HFFc6 (cell line): ENCODE data around the gene ASMT. TPM values are rescaled to one million over a fixed set of nuclear protein-coding genes. Genes with fewer than 3 reads are reported as not detected.

Experiments used
- DNase-seq: peaks from one replicate; pipeline ENCODE4 v3.0.0-alpha.2; 2018
- H3K27ac Mint-ChIP-seq: 2 replicates; pipeline ENCODE4 v1.8.0; 2020; ENCODE audit warnings: mild to moderate bottlenecking, mixed read lengths
- H3K27me3 Mint-ChIP-seq: 2 replicates; pipeline ENCODE4 v1.8.0; 2021; ENCODE audit warnings: mild to moderate bottlenecking, moderate library complexity, mixed read lengths; ENCODE audit not compliant: insufficient read depth
- H3K36me3 Mint-ChIP-seq: 2 replicates; pipeline ENCODE4 v1.8.0; 2021; ENCODE audit warnings: low read depth, mixed read lengths
- H3K4me1 Mint-ChIP-seq: 2 replicates; pipeline ENCODE4 v1.8.0; 2020; ENCODE audit warnings: low read depth, mixed read lengths
- H3K4me3 Mint-ChIP-seq: 2 replicates; pipeline ENCODE4 v1.8.0; 2020; ENCODE audit warnings: mild to moderate bottlenecking, moderate library complexity, mixed read lengths
- H3K9me3 Mint-ChIP-seq: 2 replicates; pipeline ENCODE4 v1.8.0; 2020; ENCODE audit warnings: mild to moderate bottlenecking, mixed read lengths
- total RNA-seq, 6 experiments: library from RNA; stranded (reverse); fragmentation: NEBNext Ultra II Directional; extraction: Animal tissue kit (Norgen Biotek cat#: 25700); gene quantifications; 2 replicates in 1 of 6; 3 replicates in 5 of 6; pipeline ENCODE4 v1.2.3, GENCODE V29; 2021
- TF ChIP-seq, protein P1 (sequence below): fragments of 200-600 bp; sonication (generic); IDR thresholded peaks from 2 replicates; pipeline ENCODE4 v1.5.0; 2021; ENCODE audit warnings: antibody characterized with exemption, mild to moderate bottlenecking

ASMT gene
- total RNA-seq, 6 experiments from 2014 or later: 0.38 TPM; not detected in 5

DNA sequence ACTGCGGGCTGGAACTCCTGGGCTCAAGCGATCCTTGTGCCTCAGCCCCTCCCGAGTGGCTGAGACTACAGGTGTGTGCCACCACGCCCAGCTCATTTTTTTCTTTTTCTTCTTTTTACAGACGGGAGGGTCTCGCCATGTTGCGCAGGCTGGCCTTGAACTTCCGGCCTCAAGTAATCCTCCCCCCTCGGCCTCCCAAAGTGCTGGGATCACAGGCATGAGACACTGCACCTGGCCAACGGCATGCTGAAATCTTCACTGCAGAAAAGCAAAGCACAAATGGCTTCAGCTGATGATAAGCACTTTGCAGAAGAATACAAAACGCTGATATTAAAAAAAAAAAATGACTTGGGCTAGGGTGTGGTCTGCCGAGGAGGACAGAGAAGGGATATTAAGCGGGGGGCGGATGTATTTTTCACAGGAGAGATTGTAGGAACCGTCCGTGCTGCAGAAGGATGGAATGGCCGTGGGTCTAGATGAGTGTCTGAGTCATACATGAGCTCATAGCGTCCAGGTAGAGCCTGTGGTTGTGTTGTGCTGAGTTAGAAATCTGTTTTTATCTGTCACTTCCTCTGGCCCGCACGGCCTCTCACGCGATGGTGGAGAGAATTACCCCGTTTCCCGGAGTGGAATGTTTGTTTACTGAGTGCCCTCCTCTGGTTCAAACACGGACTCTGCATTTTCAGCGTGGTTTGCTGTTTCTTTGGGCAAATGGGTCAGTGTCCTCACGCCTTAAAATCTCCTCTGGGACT lies 32.0 kb upstream of the ASMT start:
- TF ChIP-seq, protein P1, sequence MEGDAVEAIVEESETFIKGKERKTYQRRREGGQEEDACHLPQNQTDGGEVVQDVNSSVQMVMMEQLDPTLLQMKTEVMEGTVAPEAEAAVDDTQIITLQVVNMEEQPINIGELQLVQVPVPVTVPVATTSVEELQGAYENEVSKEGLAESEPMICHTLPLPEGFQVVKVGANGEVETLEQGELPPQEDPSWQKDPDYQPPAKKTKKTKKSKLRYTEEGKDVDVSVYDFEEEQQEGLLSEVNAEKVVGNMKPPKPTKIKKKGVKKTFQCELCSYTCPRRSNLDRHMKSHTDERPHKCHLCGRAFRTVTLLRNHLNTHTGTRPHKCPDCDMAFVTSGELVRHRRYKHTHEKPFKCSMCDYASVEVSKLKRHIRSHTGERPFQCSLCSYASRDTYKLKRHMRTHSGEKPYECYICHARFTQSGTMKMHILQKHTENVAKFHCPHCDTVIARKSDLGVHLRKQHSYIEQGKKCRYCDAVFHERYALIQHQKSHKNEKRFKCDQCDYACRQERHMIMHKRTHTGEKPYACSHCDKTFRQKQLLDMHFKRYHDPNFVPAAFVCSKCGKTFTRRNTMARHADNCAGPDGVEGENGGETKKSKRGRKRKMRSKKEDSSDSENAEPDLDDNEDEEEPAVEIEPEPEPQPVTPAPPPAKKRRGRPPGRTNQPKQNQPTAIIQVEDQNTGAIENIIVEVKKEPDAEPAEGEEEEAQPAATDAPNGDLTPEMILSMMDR: no peak
- Mint-ChIP-seq H3K4me3 (peak overlapping the region; percentile 49; the same call in 1 of the 2 replicates), H3K27me3 (peaks cover 2% of the 10 kb centered on the region; the same call in 1 of the 2 replicates), H3K9me3 (no peaks in the 10 kb centered on the region), H3K27ac (peak overlapping the region; percentile 48; the same call in 1 of the 2 replicates), H3K36me3 (no peaks in the 10 kb centered on the region), H3K4me1 (peaks cover 12% of the 10 kb centered on the region)
- DNase-seq: peak; percentile 50

DNA sequence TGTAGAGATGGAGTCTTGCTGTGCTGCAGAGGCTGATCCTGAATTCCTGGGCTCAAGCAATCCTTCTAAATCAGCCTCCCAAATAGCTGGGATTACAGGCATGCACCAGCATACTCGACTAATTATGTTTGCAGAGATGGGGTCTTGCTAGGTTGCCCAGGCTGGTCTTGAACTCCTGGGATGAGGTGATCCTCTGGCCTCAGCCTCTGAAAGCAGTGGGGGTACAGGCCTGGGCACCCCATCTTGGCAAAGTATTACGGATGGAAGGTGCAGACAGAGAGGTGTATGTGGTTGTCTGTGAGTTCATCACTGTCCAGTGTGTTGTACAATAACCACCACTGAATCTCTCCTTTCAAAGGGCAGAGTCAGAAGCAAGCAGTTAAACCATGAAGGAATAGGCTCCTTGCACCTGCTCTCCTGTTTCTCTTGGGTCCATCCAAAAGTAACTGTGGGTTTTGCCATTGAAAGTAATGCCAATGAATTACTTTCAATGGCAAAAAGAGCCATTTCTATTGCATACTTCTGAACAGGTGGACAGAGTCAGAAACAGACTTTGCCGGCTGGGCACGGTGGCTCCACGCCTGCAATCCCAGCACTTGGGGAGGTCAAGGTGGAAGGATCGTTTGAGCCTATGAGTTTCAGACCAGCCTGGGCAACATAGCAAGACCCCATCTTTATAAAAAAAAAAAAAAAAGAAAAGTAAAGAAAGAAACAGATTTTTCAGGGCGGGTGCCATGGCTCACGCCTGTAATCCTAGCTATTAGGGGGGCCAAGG lies 30.4 kb upstream of the ASMT start:
- TF ChIP-seq, protein P1: no peak
- Mint-ChIP-seq H3K36me3 (no peaks in the 10 kb centered on the region), H3K27me3 (peaks cover 2% of the 10 kb centered on the region; the same call in 1 of the 2 replicates), H3K4me1 (peaks cover 12% of the 10 kb centered on the region), H3K9me3 (no peaks in the 10 kb centered on the region), H3K27ac (no peak overlapping the region), H3K4me3 (no peak overlapping the region)
- no peak for DNase-seq

DNA sequence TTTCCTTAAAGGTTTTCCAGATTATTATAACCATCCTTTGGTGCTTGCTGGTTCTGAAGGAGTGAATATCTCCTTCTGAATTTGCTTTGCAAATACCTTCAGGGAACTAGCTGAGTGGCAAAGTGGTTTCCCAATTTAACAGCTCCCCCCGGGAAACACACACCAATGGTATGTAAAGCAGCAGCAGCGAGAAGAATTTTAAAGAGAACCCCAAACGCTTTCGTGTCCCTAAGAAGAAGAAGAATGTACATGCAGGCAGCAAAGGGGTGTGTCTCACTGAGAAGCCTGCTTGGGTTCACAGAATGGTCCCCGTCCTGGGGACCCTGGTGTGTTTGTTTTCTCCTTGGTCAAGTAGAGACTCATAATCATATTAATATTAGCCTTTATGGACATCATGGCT lies 27.7 kb upstream of the ASMT start:
- no peak for DNase-seq
- H3K9me3 Mint-ChIP-seq: no peaks in the 10 kb centered on the region

DNA sequence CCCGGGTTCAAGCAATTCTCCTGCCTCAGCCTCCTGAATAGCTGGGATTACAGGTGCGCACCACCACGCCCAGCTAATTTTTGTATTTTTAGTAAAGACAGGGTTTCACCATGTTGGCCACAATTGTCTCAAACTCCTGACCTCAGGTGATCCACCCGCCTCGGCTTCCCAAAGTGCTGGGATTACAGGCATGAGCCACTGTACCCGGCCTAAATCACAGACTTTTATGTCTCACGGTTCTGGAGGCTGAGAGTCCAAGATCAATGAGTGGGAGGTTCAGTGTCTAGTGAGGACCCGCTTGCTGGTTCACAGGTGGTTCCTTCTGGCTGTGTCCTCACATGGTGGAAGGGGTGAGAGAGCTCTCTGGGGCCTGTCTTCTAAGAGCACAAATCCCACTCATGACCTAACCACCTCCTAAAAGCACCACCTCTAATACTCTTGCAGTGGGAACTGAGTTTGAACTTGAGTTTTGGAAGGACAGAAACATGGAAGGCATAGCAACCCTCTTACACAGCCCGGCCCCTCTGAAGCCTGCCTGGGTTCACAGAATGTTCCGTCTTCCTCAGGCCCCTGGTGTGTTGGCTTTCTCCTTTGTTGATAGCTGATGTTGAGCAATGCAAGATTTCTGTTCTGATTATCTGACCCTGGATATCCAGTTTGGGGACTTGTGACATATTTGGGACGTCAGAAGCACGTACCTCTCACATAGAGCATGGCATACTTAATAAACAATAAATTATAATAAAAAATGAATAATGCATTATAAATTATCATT lies 25.3 kb upstream of the ASMT start:
- TF ChIP-seq, protein P1: no peak
- Mint-ChIP-seq H3K4me1 (peaks cover 8% of the 10 kb centered on the region; the same call in 1 of the 2 replicates), H3K36me3 (no peaks in the 10 kb centered on the region; the same call in 1 of the 2 replicates), H3K4me3 (no peak overlapping the region), H3K9me3 (no peaks in the 10 kb centered on the region), H3K27me3 (peaks cover 1% of the 10 kb centered on the region; the same call in 1 of the 2 replicates), H3K27ac (no peak overlapping the region)
- no peak for DNase-seq

More for the DNA sequence above, 27.7 kb upstream of the ASMT start:
- Mint-ChIP-seq H3K4me3 (no peak overlapping the region), H3K27me3 (no peaks in the 10 kb centered on the region), H3K27ac (no peak overlapping the region), H3K4me1 (peaks cover 12% of the 10 kb centered on the region), H3K36me3 (no peaks in the 10 kb centered on the region)
- TF ChIP-seq, protein P1: no peak
